Astrocyte (in vitro differentiated cells and primary cell): Measurements from ENCODE around the gene F10. TPM values are rescaled to one million over a fixed set of nuclear protein-coding genes. Genes with fewer than 3 reads are reported as not detected.

ENCODE experiments used
- DNase-seq: peaks from one replicate; pipeline ENCODE4 v3.0.0-alpha.2; 2010; ENCODE audit warnings: low read depth
- FAIRE-seq: peaks from 2 replicates; lab custom pipeline; 2011; peaks lifted over from hg19 to GRCh38; lab: Jason Lieb, UNC
- H2AFZ ChIP-seq: 2 replicates; pipeline ENCODE4 v1.6.0; 2012; ENCODE audit warnings: low read depth, low read length, inconsistent platforms
- H3K27ac ChIP-seq: 2 replicates; pipeline ENCODE4 v1.5.1; 2011; ENCODE audit warnings: low read depth, low read length, inconsistent platforms
- H3K27me3 ChIP-seq: 2 replicates; pipeline ENCODE4 v1.6.0; 2011; ENCODE audit warnings: low read length, inconsistent platforms; ENCODE audit not compliant: insufficient read depth
- H3K36me3 ChIP-seq: 2 replicates; pipeline ENCODE4 v1.5.1; 2011; ENCODE audit warnings: low read length, inconsistent platforms; ENCODE audit not compliant: insufficient read depth
- H3K4me1 ChIP-seq: 2 replicates; pipeline ENCODE4 v1.5.1; 2011; ENCODE audit warnings: low read length, inconsistent platforms; ENCODE audit not compliant: insufficient read depth
- H3K4me2 ChIP-seq: 2 replicates; pipeline ENCODE4 v1.6.0; 2012; ENCODE audit warnings: low read length, inconsistent platforms
- H3K4me3 ChIP-seq: 2 replicates; pipeline ENCODE4 v1.5.1; 2011; ENCODE audit warnings: low read depth, mild to moderate bottlenecking, low read length, inconsistent platforms; ENCODE audit not compliant: insufficient read depth
- H3K79me2 ChIP-seq: 2 replicates; pipeline ENCODE4 v1.6.0; 2012; ENCODE audit warnings: mild to moderate bottlenecking, low read length, inconsistent platforms; ENCODE audit not compliant: insufficient read depth
- H3K9ac ChIP-seq: 2 replicates; pipeline ENCODE4 v1.6.0; 2012; ENCODE audit warnings: mild to moderate bottlenecking, low read length, inconsistent platforms
- H3K9me3 ChIP-seq: 2 replicates; pipeline ENCODE4 v1.5.1; 2012; ENCODE audit warnings: low read depth, mild to moderate bottlenecking, low read length, inconsistent platforms; ENCODE audit not compliant: insufficient read depth
- H4K20me1 ChIP-seq: 2 replicates; pipeline ENCODE4 v1.6.0; 2012; ENCODE audit warnings: low read length, inconsistent platforms; ENCODE audit not compliant: insufficient read depth
- H3K27ac Mint-ChIP-seq: one replicate; pipeline ENCODE4 v1.8.0; 2021; ENCODE audit warnings: mild to moderate bottlenecking, mixed read lengths; ENCODE audit not compliant: unreplicated experiment
- H3K27me3 Mint-ChIP-seq: one replicate; pipeline ENCODE4 v1.8.0; 2021; ENCODE audit warnings: low read depth, mixed read lengths; ENCODE audit not compliant: unreplicated experiment
- H3K36me3 Mint-ChIP-seq: one replicate; pipeline ENCODE4 v1.8.0; 2021; ENCODE audit warnings: low read depth, mixed read lengths; ENCODE audit not compliant: unreplicated experiment
- H3K4me1 Mint-ChIP-seq: one replicate; pipeline ENCODE4 v1.8.0; 2021; ENCODE audit warnings: low read depth, mixed read lengths; ENCODE audit not compliant: unreplicated experiment
- H3K4me3 Mint-ChIP-seq: one replicate; pipeline ENCODE4 v1.8.0; 2021; ENCODE audit warnings: mild to moderate bottlenecking, moderate library complexity, mixed read lengths; ENCODE audit not compliant: unreplicated experiment
- H3K9me3 Mint-ChIP-seq: one replicate; pipeline ENCODE4 v1.8.0; 2021; ENCODE audit warnings: mild to moderate bottlenecking, mixed read lengths; ENCODE audit not compliant: unreplicated experiment
- EZH2 ChIP-seq: IDR thresholded peaks from 2 replicates; pipeline ENCODE4 v1.6.1; 2012; ENCODE audit warnings: mild to moderate bottlenecking, low read length, inconsistent platforms; ENCODE audit not compliant: insufficient read depth
- total RNA-seq: library from RNA; stranded (reverse); gene quantifications from 2 replicates; pipeline ENCODE4 v1.2.1, GENCODE V29; 2021
- TF ChIP-seq, protein P1 (sequence below): IDR thresholded peaks from 2 replicates; pipeline ENCODE4 v1.5.1; 2011; ENCODE audit warnings: low read depth, mild to moderate bottlenecking, inconsistent platforms, low read length, moderate library complexity; ENCODE audit not compliant: insufficient read depth

Gene F10
- total RNA-seq, 1 donor from 2014 or later: 0.45 TPM

- Histone ChIP-seq H3K4me2 (no peak overlapping the region), H3K4me3 (no peak overlapping the region), H3K36me3 (peaks cover 44% of the 10 kb centered on the region), H3K27ac (no peak overlapping the region), H3K27me3 (no peaks in the 10 kb centered on the region), H3K79me2 (peaks cover 2% of the 10 kb centered on the region), H3K9me3 (no peaks in the 10 kb centered on the region), H2AFZ (no peak overlapping the region), H3K9ac (no peak overlapping the region), H3K4me1 (peaks cover 7% of the 10 kb centered on the region), H4K20me1 (peaks cover 7% of the 10 kb centered on the region)
- Mint-ChIP-seq H3K9me3 (no peaks in the 10 kb centered on the region), H3K27ac (no peak overlapping the region), H3K36me3 (peaks cover 25% of the 10 kb centered on the region), H3K4me3 (no peak overlapping the region), H3K27me3 (no peaks in the 10 kb centered on the region), H3K4me1 (peaks cover 5% of the 10 kb centered on the region)
- TF ChIP-seq EZH2: no peak
- TF ChIP-seq, protein P1, sequence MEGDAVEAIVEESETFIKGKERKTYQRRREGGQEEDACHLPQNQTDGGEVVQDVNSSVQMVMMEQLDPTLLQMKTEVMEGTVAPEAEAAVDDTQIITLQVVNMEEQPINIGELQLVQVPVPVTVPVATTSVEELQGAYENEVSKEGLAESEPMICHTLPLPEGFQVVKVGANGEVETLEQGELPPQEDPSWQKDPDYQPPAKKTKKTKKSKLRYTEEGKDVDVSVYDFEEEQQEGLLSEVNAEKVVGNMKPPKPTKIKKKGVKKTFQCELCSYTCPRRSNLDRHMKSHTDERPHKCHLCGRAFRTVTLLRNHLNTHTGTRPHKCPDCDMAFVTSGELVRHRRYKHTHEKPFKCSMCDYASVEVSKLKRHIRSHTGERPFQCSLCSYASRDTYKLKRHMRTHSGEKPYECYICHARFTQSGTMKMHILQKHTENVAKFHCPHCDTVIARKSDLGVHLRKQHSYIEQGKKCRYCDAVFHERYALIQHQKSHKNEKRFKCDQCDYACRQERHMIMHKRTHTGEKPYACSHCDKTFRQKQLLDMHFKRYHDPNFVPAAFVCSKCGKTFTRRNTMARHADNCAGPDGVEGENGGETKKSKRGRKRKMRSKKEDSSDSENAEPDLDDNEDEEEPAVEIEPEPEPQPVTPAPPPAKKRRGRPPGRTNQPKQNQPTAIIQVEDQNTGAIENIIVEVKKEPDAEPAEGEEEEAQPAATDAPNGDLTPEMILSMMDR: no peak
- peak; percentile 41 for DNase-seq
- no peak for FAIRE-seq
Measured at GRCh38 chr13:113192902-113193301, 70.3 kb downstream of the F10 start.

- no peak overlapping the region for H3K27ac ChIP-seq
Measured at GRCh38 chr13:113195360-113195759, 72.8 kb downstream of the F10 start.

More at GRCh38 chr13:113195360-113195759, 72.8 kb downstream of the F10 start:
- H3K4me3 ChIP-seq: no peak overlapping the region
- Mint-ChIP-seq H3K27me3 (no peaks in the 10 kb centered on the region), H3K36me3 (peaks cover 14% of the 10 kb centered on the region), H3K9me3 (no peaks in the 10 kb centered on the region), H3K27ac (no peak overlapping the region), H3K4me1 (no peaks in the 10 kb centered on the region), H3K4me3 (no peak overlapping the region)
- peaks cover 14% of the 10 kb centered on the region for H4K20me1 ChIP-seq
- H2AFZ ChIP-seq: no peak overlapping the region
- peaks cover 42% of the 10 kb centered on the region for H3K36me3 ChIP-seq
- no peaks in the 10 kb centered on the region for H3K27me3 ChIP-seq
- H3K9ac ChIP-seq: no peak overlapping the region
- no peaks in the 10 kb centered on the region for H3K4me1 ChIP-seq
- no peak overlapping the region for H3K4me2 ChIP-seq
- FAIRE-seq (no peak), DNase-seq (no peak)
- TF ChIP-seq, protein P1: no peak
- TF ChIP-seq EZH2: no peak
- H3K79me2 ChIP-seq: peaks cover 24% of the 10 kb centered on the region
- no peaks in the 10 kb centered on the region for H3K9me3 ChIP-seq
